Activated naive CD4-positive, alpha-beta T cell (primary cell): ENCODE results near the gene SMIM22.

Experiments used
- DNase-seq, 4 experiments: peaks; one replicate each; lab custom pipeline; 2025; lab: John Stamatoyannopoulos, UW

Gene SMIM22

DNA sequence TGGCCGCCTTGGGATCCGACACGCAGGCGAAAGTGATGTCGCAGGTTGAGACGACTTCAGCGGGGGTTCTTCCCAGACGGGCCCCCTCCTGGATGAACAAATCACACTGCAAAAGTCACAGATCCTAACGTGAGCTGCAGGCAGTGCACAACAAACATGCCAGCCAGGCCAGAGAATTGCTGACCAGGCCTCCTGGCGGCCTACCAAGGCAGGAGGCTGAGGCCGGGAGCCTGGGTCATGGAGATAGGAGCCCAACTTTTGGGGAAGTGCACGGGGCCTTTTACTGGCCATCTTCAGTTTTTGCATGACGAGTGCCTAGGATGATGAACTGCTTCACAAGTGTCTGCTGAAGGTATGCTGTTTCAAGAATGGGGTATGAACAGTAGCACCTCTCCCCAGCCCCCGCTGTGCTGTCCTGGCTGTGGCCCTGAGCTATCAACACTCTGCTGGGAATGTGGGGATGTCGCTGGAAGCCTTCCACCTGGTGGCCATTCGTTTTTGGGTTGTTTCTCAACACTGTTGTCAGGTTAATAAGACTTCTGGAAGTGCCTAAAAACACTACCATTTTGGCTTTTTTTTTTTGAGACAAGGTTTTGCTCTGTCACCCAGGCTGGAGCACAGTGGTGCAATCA is 19.5 kb downstream of the SMIM22 start:
- DNase-seq, result no peak

DNA sequence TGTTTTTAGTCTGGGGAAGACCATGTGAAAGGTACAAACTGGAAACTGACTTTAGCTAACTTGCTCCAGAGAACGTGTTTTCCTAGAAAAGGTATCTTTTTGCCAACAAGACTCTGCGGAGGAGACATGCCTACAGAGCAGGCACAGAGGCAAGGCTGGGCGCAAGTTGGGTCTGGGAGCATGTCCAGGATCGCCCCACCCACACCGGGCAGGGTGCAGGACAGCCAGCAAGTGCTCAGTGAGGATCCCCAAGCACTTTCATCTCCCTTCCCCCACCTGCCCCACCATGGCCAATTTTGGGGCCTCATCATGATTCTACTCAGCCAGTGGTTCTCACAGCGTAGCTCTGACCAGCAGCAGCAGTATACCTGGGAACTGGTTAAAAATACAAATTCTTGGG is 25.5 kb downstream of the SMIM22 start:
- DNase-seq, result no peak

GRCh38 chr16:4825196-4825595 is 30.0 kb downstream of the SMIM22 start:
- DNase-seq, result no peak

GRCh38 chr16:4826526-4826925 is 31.4 kb downstream of the SMIM22 start:
- DNase-seq, result no peak

DNA sequence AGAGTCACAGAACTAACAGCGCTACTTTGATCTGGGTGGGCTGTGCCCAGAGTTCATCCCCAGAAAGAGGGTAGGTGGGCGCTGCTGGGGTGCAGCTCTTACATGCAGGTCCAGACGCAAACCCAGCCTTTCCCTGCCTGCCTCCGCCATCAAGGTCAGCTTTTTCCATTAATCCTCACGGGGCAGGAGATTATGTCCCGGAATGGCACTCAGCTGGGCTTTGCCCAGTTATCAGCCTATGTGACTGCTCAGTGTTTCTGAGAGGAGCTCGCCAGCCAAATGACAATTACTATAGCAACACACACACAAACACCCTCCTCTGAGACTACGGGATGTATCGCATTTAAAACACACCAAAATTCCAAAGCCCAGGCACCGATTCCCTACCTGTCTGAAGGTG is 31.8 kb downstream of the SMIM22 start:
- DNase-seq, result no peak

DNA sequence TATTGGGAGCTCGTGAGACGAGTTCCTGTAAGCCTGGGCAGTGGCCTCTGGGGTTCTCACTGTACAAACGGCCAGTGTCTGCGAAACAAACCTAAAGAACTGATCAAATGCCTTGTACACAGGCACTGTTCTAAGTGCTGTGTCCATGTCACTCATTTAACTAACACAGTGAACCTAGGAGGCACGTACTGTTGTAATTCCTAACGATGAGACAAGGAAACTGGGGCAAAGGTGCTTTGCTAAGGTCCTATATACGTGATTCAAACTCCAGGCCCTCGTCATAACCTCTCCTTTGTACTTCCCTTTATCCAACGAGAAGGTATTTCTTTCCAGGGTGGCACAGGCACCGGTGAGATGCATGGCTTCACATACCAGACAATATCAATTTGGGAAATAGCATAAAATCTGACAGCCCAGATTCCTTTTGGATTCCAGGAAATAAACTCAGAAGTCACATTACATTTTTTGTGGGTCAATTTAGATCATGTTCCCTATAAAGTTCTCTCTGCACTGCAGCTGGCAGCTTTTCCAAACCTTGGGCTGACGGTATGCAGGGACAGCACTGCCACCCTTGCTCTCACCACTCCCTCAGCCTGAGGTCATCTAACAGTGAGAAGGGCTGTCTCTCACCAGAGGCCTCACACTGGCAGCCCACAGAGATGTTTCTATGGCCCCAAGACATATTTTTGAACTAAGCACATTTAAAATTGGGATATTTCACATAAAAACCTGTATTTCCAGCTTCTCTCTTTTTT is 33.6 kb downstream of the SMIM22 start:
- DNase-seq, result no peak

DNA sequence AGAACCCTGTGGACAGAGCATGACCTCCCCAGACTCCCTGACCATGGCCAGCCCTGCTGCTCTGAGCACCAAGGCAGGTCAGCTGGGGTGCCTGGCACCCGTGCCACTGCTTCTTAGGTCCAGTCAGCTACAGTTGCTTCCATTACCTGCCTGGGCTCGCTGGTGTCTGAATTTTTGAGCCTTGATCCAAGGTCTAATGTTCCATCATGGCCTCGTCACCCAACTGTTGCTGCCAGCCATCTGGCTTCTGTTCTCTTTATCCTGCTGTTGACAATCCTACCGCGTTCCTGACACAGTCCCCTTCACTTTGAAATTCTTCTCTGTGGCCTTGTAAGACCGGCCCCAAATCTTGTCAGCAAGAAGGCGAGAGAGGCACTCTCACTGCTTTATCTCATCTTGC is 35.2 kb downstream of the SMIM22 start:
- no peak for DNase-seq

- DNase-seq, result no peak
These were observed 36.4 kb downstream of the SMIM22 start for GRCh38 chr16:4831616-4832015.

- DNase-seq, result no peak
These were observed 37.7 kb downstream of the SMIM22 start for GRCh38 chr16:4832698-4833343.

DNA sequence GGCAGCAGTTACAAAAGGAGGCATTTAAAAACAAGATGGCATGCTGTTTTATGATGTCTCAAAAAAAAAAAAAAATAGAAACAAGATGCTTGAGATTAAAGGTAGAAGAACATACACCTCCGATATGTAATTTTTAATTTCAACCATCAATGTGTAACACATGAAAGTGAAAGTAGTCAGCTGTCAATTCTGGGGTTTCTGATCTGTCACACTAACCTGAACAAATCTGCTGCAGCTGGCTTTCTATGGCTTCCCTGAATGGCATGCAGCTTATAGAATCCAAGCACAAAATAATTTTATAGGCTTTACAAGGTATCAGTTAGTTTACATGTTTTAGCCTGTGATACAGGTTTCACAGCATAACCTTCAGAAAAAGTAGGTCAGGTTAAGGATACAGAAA is 38.4 kb downstream of the SMIM22 start:
- DNase-seq, result no peak

GRCh38 chr16:4836727-4837126 is 41.6 kb downstream of the SMIM22 start:
- no peak for DNase-seq

- no peak for DNase-seq
These were observed 42.7 kb downstream of the SMIM22 start for GRCh38 chr16:4837733-4838501.

- no peak for DNase-seq
These were observed 44.8 kb downstream of the SMIM22 start for GRCh38 chr16:4839942-4840341.

- no peak for DNase-seq
These were observed 45.8 kb downstream of the SMIM22 start for GRCh38 chr16:4840984-4841383.
